Hindlimb muscle (tissue), 1 donor: Measurements from ENCODE around the gene MCMBP. TPM values are rescaled to one million over a fixed set of nuclear protein-coding genes. Genes with fewer than 3 reads are reported as not detected.
A peak's percentile ranks its signal among the peaks of the same experiment; 100 is the strongest.
"Not testable (repeated sequence)": the region's sequence is repeated elsewhere in the genome, so short reads cannot be mapped to it uniquely, and the experiment has no call there.

ENCODE experiments used
- DNase-seq: peaks from one replicate; pipeline ENCODE4 v3.0.0-alpha.2; 2013
- polyA plus RNA-seq: library from polyadenylated mRNA; unstranded; fragments of 120-200 nt; gene quantifications from one replicate; pipeline ENCODE4 v1.2.1, GENCODE V29; 2013; ENCODE audit not compliant: insufficient read length

MCMBP gene, protein sequence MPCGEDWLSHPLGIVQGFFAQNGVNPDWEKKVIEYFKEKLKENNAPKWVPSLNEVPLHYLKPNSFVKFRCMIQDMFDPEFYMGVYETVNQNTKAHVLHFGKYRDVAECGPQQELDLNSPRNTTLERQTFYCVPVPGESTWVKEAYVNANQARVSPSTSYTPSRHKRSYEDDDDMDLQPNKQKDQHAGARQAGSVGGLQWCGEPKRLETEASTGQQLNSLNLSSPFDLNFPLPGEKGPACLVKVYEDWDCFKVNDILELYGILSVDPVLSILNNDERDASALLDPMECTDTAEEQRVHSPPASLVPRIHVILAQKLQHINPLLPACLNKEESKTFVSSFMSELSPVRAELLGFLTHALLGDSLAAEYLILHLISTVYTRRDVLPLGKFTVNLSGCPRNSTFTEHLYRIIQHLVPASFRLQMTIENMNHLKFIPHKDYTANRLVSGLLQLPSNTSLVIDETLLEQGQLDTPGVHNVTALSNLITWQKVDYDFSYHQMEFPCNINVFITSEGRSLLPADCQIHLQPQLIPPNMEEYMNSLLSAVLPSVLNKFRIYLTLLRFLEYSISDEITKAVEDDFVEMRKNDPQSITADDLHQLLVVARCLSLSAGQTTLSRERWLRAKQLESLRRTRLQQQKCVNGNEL
- polyA plus RNA-seq = 35.8 TPM

DNA sequence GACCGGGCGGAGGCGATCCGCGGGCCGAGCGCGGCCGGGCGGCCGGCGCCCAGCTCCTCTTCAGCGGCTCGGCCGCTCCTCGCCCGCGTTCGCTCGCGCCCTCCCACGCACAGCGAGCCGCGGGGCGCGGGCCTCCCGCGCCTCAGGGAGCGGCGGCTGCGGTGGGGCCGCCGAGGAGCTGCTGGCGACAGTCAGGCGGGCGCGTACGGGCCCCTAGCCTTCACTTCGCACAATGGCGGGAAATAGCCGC lies at the start of gene MCMBP:
Gene MCMBP, minus strand, starts transcription at position 234 of the 250 bp plus-strand sequence. CDS start 259 bp downstream, outside the sequence.
- DNase-seq = no peak

DNA sequence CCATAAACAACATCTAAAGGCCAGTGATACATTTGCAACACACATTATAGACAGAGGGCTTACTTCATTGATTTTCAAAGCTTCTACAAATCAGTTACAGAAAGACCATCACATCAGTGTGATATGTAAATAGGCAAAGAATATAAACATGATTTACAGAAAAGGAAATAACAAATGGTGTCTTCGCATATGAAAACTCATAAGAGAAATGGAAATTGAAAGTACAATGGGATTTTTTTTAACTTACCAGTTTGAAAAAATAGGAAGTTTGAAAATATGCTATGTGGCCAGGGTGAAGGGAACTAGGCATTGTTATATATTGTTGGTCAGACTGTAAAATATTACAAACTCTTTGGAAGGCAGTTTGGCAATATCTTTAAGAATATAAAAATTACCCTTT lies 47.2 kb upstream of the MCMBP start:
- DNase-seq = no peak

DNA sequence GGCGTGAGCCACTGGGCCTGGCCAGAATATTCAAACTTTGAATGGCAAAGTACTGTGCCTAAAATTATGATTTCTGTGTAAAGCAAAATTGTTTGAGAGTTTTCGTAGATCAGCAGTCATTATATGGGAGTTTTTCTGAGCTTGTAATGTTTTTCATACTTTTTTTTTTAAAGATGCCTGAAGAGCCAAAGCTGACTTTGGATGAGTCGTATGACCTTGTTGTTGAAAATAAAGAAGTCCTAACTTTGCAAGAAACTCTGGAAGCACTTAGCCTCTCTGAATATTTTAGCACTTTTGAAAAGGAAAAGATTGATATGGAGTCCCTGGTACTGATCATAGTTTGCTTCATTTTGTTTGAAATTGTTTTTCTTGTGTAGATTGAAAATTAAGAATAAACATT lies 46.6 kb upstream of the MCMBP start:
- no peak for DNase-seq

DNA sequence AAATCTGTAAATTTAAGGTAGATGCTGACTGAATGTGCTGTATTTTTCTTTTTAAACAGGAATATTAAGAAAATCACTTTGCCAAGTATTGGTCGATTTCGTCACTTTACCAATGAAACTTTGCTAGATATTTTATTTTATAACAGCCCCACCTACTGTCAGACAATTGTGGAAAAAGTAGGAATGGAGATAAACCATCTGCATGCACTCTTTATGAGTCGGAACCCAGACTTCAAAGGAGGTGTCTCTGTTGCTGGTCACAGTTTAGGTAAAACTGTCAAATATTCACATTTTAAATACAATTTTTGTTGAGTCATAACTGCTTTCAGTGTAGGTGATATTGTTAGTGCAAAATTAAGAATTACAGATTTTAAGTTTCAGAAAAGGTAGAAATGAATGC lies 45.1 kb upstream of the MCMBP start:
- no peak for DNase-seq

DNA sequence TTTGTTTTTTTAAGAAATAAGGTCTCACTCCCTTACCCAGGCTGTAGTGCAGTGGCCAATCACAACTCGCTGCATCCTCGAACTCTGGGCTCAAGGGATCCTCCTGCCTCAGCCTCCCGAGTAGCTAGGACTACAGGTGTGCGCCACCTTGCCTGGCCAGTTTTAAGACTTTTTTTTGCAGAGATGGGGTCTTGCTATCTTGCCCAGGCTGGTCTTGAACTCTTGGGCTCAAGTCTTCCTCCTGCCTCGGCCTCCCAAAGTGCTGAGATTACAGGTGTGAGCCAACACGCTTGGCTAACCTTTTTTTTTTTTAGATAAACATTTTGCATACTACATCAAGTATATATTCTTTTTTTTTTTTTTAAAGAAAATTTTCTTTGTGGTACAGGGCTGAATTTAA lies 38.0 kb upstream of the MCMBP start:
- no peak for DNase-seq

DNA sequence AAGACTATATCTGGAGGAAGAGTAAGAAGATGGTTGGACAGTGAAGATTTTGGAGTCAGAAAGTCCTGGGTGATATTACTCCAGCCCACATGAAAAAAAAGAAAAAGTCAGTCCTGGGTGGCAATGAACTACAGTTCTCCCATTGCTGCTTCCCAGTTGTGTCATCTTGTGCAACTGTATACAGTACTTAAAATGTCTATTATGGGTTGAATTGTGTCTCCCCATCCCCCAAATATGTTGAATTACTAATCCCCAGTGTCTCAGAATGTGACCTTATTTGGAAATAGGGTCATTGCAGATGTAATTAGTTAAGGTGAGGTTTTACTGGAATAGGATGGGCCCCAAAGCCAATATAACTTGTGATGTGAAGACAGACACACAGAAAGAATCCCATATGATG lies 35.5 kb upstream of the MCMBP start:
- no peak for DNase-seq

DNA sequence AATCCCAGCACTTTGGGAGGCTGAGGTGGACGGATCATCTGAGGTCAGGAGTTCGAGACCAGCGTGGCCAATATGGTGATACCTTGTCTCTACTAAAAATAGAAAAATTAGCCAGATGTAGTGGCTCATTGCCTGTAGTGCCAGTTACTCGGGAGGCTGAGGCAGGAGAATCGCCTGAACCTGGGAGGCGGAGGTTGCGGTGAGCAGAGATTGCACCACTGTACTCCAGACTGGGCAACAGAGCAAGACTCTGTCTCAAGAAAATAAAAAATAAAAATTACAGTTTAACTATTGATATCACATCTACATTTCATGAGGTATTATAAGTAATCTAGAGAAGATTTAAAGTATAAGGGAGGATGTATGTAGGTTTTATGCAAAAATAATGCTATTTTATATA lies 35.1 kb upstream of the MCMBP start:
- DNase-seq = not testable (repeated sequence)

DNA sequence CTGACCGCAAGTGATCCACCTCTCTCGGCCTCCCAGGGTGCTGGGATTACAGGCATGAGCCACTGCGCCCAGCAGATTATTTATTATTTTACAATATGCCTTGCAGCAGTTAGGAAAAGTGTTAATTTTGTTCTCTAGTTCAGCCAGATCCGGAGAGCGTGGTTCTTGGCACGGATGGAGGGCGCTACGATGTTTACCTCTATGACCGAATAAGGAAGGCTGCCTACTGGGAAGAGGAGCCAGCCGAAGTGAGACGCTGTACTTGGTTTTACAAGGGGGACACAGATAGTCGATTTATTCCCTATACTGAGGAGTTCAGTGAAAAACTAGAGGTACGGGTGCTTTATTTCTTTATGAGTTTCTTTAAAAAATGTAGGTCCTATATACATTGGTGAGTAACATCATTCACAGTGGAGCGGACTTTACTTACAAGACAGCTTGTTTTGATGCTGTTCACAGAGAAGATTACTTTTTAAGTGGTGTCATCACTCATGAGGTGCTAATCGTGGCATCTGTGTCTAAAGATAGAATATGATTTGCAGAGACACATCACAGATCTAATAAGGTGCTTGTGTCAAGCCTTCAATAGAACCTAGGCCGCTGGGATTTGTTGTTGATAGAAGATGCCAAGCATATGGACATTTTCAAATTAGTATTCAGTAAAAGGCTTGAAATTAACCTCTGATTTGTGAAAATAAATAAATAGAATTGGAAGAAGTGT lies 31.5 kb upstream of the MCMBP start:
- DNase-seq = no peak

DNA sequence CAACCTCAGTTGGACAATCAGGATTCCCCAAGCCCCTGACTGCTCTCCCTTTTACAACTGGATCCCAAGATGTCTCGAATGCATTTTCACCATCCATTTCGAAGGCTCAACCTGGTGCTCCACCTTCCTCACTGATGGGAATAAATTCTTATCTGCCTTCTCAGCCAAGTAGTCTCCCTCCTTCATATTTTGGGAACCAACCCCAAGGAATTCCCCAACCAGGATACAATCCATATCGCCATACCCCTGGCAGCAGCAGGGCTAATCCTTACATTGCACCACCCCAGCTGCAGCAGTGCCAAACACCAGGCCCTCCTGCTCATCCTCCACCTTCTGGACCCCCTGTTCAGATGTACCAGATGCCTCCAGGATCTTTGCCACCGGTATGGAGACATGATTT lies 25.9 kb upstream of the MCMBP start:
- DNase-seq = no peak

DNA sequence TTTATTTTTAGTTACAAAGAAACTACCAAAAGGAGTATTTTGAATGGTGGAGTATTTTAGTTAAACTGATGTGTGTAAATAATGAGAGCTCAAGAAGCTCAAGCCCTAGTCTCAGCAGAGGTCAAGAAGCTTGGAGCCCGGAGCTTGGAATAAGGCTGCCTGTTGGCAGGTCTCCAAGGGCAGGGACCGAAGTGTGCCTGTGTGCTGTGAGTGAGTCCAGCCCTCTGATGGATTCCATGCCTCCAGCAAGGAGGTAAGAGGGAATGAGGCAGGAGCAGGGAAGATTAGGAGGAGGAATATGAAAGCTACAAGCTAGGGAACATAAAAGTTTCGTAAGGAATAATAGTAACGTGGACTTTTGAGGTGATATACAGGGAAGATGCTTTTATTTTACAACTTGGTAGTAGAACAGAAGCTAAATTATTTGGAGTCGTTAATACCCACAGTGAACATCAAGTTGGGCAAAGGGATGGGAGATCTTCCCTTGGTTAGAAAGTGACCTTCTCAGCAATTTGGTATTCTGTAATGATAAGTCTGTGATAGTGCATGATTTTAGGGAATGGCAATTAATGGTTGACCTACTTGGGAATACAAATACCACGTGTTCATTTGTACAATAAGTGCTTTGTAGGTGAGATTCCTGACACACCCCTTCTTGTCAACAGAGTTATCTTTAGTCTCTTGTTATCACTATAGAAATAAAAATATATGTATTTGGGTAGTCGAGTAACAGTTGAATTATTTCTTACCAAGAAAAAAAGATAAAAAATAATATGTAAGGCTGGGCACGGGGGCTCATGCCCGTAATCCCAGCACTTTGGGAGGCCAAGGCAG lies 24.5 kb upstream of the MCMBP start:
- DNase-seq = no peak

DNA sequence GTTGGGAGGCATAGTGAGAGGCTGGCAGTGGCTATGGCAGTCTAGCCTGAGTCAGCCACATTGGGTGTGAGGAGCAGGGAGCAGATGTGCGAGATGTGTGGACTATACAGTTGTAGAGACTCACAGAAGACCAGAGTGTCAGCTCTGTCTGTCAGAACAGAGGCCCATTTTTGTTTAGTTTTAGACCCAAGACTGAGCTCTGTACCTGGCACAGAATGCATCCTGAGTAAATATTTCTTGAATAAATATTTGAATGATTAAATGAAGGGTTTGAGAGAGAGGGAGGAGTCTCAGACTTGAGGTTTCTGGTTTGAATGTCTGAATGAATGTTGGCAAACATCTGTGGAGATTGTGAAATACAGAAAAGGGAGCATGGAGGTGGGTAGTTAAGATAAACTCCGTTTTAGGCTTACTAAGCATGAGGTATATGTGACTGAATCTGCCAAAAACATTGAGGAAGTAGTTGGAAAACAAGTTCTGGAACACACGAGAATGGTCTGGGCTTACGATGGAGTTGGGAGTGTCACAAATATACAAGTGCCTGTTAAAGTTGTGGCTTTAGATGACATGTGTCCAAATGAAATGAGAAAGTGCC lies 23.5 kb upstream of the MCMBP start:
- no peak for DNase-seq

DNA sequence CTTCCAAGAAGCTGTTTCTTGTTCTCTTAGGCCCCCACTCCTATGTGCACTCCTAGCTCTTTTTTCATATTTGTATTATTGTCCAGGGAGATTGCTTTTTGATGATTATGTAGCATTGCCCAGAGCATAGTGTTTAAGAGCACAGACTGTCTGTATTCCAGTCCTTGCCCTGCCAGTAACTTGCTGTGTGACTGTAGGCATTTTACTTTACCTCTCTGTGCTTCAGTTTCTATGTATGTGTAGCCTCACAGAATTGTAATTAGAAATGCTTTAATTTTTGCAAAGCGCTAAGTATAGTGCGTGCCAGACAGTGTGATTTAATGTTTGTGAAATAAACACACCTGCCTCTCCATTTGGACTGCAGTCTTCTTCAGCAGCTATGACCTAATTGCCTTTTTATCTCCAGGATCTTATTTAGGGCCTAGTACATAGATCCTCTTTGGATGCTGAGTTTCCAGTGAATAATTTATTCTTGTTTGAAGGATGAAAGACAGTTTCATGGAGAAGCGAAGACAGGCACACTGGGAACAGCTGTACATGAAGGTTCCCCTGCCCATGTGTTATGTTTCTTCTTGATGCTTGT lies 21.3 kb upstream of the MCMBP start:
- DNase-seq = no peak

DNA sequence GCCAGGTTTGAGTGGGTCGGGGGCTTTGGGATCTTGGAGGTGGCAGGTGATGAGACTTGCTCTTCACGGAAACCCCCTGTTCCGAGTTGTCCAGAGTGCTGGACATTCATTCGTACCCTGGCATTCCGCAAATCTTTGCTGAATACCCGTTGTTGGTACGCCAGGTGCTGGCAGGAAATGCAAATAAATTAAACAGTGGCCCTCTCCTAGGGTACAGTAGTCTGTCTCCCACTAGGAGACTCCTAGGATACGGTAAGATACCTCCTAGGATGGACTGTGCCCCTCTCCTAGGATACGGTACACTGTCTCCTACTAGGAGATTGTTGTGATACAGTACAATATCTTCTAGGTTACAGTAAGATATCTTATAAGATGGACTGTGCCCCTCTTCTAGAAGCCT lies 20.4 kb upstream of the MCMBP start:
- no peak for DNase-seq

DNA sequence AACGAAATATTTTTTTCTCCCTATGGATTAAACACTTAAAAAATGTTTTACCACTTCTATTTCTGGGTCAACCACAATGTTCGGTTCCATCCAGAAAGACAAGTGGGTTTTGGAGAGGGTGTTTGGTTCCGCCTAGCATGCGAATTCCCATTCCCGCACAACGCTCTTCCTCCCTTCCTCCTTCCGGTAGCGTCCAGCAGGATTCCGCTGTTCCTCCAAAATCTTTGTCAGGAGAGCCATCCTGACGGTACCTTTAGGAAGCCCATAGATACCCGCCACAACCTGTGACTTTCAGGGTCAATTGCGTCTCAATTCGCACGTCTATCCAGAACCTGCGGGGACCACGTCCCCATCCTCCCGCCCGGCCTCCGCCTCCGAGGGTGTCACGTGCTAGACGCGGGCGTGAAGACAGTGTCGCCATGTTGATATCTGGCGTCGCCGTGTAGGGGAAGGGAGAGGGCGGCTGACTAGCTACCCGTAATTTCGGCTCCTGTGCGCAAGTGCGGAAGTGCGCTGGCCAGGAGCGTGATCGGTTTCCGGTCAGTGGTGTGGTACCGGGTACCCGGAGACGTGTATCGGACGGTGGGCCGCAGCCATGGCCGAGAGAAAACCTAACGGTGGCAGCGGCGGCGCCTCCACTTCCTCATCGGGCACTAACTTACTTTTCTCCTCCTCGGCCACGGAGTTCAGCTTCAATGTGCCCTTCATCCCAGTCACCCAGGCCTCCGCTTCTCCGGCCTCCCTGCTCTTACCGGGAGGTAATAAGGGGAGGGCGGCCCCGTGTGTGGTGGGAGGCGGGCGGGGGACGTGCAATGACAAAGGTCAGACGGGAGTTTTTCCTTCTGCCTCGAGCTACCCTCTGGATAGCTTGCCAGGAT lies 19.8 kb upstream of the MCMBP start, which contains the start of gene SEC23IP:
Gene SEC23IP, plus strand, starts transcription at position 543 of the 878 bp plus-strand sequence. Its CDS starts 53 bp downstream, at position 596.
- DNase-seq = peak; percentile 96

DNA sequence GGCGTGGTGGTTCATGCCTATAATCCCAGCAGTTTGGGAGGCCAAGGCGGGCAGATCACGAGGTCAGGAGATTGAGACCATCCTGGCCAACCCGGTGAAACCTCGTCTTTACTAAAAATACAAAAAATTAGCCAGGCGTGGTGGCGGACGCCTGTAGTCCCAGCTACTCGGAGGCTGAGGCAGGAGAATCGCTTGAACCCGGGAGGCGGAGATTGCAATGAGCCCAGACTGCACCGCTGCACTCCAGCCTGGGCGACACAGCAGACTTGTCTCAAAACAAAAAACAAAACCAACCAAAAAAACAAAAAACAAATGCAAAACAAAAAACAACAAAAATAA lies 19.2 kb upstream of the MCMBP start:
- not testable (repeated sequence) for DNase-seq

DNA sequence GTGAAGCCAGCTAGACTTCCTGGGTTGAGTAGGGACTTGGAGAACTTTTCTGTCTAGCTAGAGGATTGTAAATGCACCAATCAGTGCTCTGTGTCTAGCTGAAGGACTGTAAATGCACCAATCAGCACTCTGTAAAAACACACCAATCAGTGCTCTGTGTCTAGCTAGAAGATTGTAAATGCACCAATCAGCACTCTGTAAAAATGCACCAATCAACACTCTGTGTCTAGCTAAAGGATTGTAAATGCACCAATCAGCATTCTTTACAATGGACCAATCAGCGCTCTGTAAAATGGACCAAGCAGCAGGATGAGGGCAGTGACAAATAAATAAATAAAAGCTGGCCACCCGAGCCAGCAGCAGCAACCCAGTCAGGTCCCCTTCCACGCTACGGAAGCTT lies 17.7 kb upstream of the MCMBP start:
- not testable (repeated sequence) for DNase-seq

DNA sequence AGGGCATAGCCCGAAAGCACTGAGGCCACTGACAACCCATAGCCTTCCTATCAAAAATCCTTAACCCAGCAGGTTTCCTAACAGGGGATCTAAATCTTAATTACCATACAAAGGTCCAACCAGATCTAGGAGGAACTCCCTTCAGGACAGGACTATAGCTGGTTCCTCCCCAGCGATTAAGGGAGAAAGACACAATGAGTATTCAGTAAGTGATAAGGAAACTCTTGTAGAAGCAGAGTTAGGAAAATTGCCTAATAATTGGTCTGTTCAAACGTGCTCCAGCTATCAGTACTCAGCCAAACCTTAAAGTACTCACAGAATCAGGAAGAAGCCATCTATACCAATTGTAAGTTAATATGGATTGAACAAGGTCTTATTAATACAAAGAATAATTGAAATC lies 16.6 kb upstream of the MCMBP start:
- DNase-seq = not testable (repeated sequence)

DNA sequence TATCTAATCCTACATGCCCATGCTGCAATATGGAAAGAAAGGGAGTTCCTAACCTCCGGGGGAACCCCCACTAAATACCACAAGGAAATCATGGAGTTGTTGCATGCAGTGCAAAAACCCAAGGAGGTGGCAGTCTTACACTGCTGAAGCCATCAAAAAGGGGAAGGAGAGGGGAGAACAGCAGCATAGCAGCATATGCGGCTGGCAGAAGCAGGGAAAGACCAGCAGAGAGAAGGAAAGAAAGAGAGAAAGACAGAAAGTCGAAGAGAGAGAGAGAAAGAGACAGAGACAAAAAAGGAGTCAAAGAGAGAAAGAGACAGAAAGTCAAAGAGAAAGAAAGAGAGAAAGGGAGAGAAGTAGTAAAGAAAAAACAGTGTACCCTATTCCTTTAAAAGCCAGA lies 16.1 kb upstream of the MCMBP start:
- DNase-seq = not testable (repeated sequence)

DNA sequence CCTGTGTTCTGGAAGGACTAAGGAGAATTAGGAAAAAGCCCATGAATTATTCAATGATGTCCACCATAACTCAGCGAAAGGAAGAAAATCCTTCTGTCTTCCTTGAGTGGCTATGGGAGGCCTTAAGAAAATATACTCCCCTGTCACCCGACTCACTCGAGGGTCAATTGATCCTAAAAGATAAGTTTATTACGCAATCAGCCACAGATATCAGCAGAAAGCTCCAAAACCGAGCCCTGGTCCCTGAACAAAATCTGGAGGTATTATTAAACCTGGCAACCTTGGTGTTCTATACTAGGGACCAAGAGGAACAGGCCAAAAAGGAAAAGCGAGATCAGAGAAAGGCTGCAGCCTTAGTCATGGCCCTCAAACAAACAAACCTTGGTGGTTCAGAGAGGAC lies 13.4 kb upstream of the MCMBP start:
- not testable (repeated sequence) for DNase-seq

DNA sequence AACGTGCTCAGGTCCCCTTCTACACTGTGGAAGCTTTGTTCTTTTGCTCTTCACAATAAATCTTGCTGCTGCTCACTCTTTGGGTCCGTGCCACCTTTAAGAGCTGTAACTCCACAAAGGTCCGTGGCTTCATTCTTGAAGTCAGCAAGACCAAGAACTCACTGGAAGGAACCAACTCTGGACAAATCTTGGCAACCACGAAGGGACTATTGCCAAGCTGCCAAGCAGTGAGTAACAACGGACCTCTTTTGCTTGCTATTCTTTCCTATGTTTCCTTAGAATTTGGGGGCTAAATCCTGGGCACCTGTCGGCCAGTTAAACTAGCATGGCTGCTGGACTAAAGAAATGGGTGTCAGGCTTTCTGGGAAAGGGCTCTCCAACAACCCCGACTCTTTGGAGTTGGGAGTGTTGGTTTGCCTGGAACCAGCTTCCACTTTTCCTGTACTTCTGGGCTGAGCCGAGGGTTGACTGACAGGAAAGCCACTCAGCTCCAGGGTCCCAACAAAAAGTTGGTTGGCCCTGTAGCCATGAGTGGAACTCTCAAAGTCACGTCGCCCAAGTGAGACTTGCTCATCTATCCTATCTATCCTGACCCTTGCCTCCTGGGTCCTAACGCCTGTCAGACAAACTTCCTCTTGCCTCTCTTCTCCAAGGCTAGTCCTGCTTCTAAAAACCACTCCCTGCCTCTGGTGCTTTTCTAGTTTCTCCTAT lies 11.4 kb upstream of the MCMBP start:
- not testable (repeated sequence) for DNase-seq
